Astrocyte of the spinal cord (primary cell): ENCODE results near the gene ADGRV1.

ENCODE experiments used
- DNase-seq: peaks from one replicate; pipeline ENCODE4 v3.0.0; 2011; ENCODE audit warnings: low read depth, low spot score
- H3K4me3 ChIP-seq: 2 replicates; pipeline ENCODE4 v1.5.1; 2011; ENCODE audit warnings: low read depth, mild to moderate bottlenecking, low read length, moderate library complexity
- CTCF ChIP-seq: IDR thresholded peaks from 2 replicates; pipeline ENCODE4 v1.5.1; 2012; ENCODE audit warnings: low read depth, mild to moderate bottlenecking, low read length, inconsistent platforms
- in situ Hi-C: cut with HindIII; loops from 2 replicates; pipeline ENCODE4 v1.10.0; 2017; ENCODE audit warnings: low sequenced_read_pairs

The ADGRV1 gene

GRCh38 chr5:90560771-90561170 is 2.2 kb downstream of the ADGRV1 start:
- DNase-seq, result no peak
- in situ Hi-C loops, result no loop called here

GRCh38 chr5:90561766-90562165 is 3.2 kb downstream of the ADGRV1 start:
- in situ Hi-C loops, result no loop called here
- no peak overlapping the region for H3K4me3 ChIP-seq
- no peak for DNase-seq
- no peak for TF ChIP-seq CTCF

More at GRCh38 chr5:90560771-90561170, 2.2 kb downstream of the ADGRV1 start:
- TF ChIP-seq CTCF, result no peak
- no peak overlapping the region for H3K4me3 ChIP-seq

- in situ Hi-C loops, result no loop called here
- H3K4me3 ChIP-seq, result no peak overlapping the region
- no peak for DNase-seq
- TF ChIP-seq CTCF, result no peak
Observed at GRCh38 chr5:90562341-90562740, 3.7 kb downstream of the ADGRV1 start.

GRCh38 chr5:90563108-90563507 is 4.5 kb downstream of the ADGRV1 start:
- no peak for TF ChIP-seq CTCF
- H3K4me3 ChIP-seq, result no peak overlapping the region
- DNase-seq, result no peak
- in situ Hi-C loops, result no loop called here

GRCh38 chr5:90565491-90565890 is 6.9 kb downstream of the ADGRV1 start:
- no peak overlapping the region for H3K4me3 ChIP-seq
- no peak for DNase-seq
- in situ Hi-C loops, result no loop called here
- no peak for TF ChIP-seq CTCF

GRCh38 chr5:90569084-90569483 is 10.5 kb downstream of the ADGRV1 start:
- no peak overlapping the region for H3K4me3 ChIP-seq
- no peak for DNase-seq
- TF ChIP-seq CTCF, result no peak
- in situ Hi-C loops, result no loop called here

- H3K4me3 ChIP-seq, result no peak overlapping the region
- in situ Hi-C loops, result no loop called here
- DNase-seq, result no peak
- TF ChIP-seq CTCF, result no peak
Observed at GRCh38 chr5:90570034-90570433, 11.4 kb downstream of the ADGRV1 start.
